GM12891 (cell line): ENCODE results near the gene SMYD3.

Experiments
- DNase-seq: peaks from one replicate; pipeline ENCODE4 v3.0.0; 2011; ENCODE audit warnings: low spot score; ENCODE audit not compliant: insufficient read length
- FAIRE-seq: peaks from 2 replicates; lab custom pipeline; 2011; peaks lifted over from hg19 to GRCh38; lab: Jason Lieb, UNC
- PAX5 ChIP-seq: IDR thresholded peaks from 2 replicates; pipeline ENCODE4 v1.6.1; 2011; ENCODE audit warnings: low read length, moderate library complexity, mild to moderate bottlenecking; ENCODE audit not compliant: insufficient read depth, severe bottlenecking
- POLR2A ChIP-seq: IDR thresholded peaks from 2 replicates; pipeline ENCODE4 v1.6.1; 2011; ENCODE audit warnings: low read depth, low read length, control low read depth
- POLR2AphosphoS5 ChIP-seq: IDR thresholded peaks from 2 replicates; pipeline ENCODE4 v1.6.1; 2011; ENCODE audit warnings: low read depth, low read length, control low read depth
- POU2F2 ChIP-seq: IDR thresholded peaks from 2 replicates; pipeline ENCODE4 v1.6.1; 2011; ENCODE audit warnings: low read depth, mild to moderate bottlenecking, control low read depth, low read length, moderate library complexity
- SPI1 ChIP-seq: IDR thresholded peaks from 2 replicates; pipeline ENCODE4 v1.6.1; 2011; ENCODE audit warnings: low read depth, low read length, control low read depth
- TAF1 ChIP-seq: IDR thresholded peaks from 2 replicates; pipeline ENCODE4 v1.6.1; 2011; ENCODE audit warnings: low read depth, low read length, control low read depth

The SMYD3 gene

GRCh38 chr1:246270236-246270635, 236.8 kb downstream of the SMYD3 start:
- no peak for TF ChIP-seq TAF1
- TF ChIP-seq POLR2AphosphoS5 = no peak
- peak; percentile 39; the same call in 1 of the 2 replicates for TF ChIP-seq SPI1
- FAIRE-seq = peak; percentile 38
- no peak for DNase-seq

GRCh38 chr1:246269466-246269865, 237.6 kb downstream of the SMYD3 start:
- no peak for FAIRE-seq
- TF ChIP-seq PAX5 = no peak
- TF ChIP-seq POLR2AphosphoS5 = no peak
- TF ChIP-seq TAF1 = no peak
- TF ChIP-seq POU2F2 = no peak
- no peak for TF ChIP-seq SPI1
- no peak for TF ChIP-seq POLR2A
- no peak for DNase-seq

- DNase-seq (no peak), FAIRE-seq (no peak)
- TF ChIP-seq TAF1 (no peak), SPI1 (no peak), POLR2A (no peak), PAX5 (no peak), POU2F2 (no peak), POLR2AphosphoS5 (no peak)
Measured at GRCh38 chr1:246267896-246268295, 239.2 kb downstream of the SMYD3 start.

GRCh38 chr1:246267426-246267825, 239.7 kb downstream of the SMYD3 start:
- no peak for FAIRE-seq
- no peak for DNase-seq
- TF ChIP-seq SPI1 (no peak), POLR2AphosphoS5 (no peak), PAX5 (no peak), POLR2A (no peak), POU2F2 (no peak), TAF1 (no peak)

- FAIRE-seq (no peak), DNase-seq (no peak)
- TF ChIP-seq POU2F2 (no peak), POLR2AphosphoS5 (no peak), PAX5 (no peak), SPI1 (no peak), TAF1 (no peak), POLR2A (no peak)
Measured at GRCh38 chr1:246265481-246265880, 241.6 kb downstream of the SMYD3 start.

GRCh38 chr1:246262281-246262680, 244.8 kb downstream of the SMYD3 start:
- FAIRE-seq = peak; percentile 5
- TF ChIP-seq SPI1 (no peak), POLR2A (no peak), POU2F2 (no peak), TAF1 (no peak), POLR2AphosphoS5 (no peak), PAX5 (no peak)

GRCh38 chr1:246261639-246262038, 245.4 kb downstream of the SMYD3 start:
- TF ChIP-seq POLR2A (no peak), POU2F2 (no peak), SPI1 (no peak)
- FAIRE-seq (no peak), DNase-seq (no peak)

More at GRCh38 chr1:246262281-246262680, 244.8 kb downstream of the SMYD3 start:
- no peak for DNase-seq

GRCh38 chr1:246258250-246258649, 248.8 kb downstream of the SMYD3 start:
- no peak for FAIRE-seq
- TF ChIP-seq POLR2AphosphoS5 = no peak
- DNase-seq = no peak

GRCh38 chr1:246255773-246256172, 251.3 kb downstream of the SMYD3 start:
- no peak for FAIRE-seq
- TF ChIP-seq TAF1 = no peak
- no peak for TF ChIP-seq PAX5
- no peak for TF ChIP-seq POLR2AphosphoS5
- TF ChIP-seq POU2F2 = no peak
- no peak for TF ChIP-seq SPI1
- no peak for TF ChIP-seq POLR2A

GRCh38 chr1:246254854-246255253, 252.2 kb downstream of the SMYD3 start:
- peak; percentile 40 for FAIRE-seq
- DNase-seq = no peak
- TF ChIP-seq POLR2AphosphoS5 (no peak), SPI1 (peak; percentile 92), POU2F2 (no peak), POLR2A (no peak), PAX5 (no peak), TAF1 (no peak)

More at GRCh38 chr1:246255773-246256172, 251.3 kb downstream of the SMYD3 start:
- DNase-seq = no peak
